Liver (tissue), 9 donors: Measurements from ENCODE around the gene MTCP1. TPM values are rescaled to one million over a fixed set of nuclear protein-coding genes. Genes with fewer than 3 reads are reported as not detected.

Source experiments
- DNase-seq: peaks from one replicate; pipeline ENCODE4 v3.0.0-alpha.2; 2017; ENCODE audit warnings: low spot score
- H3K27ac ChIP-seq, 2 donors: one replicate each; pipeline ENCODE4 v1.7.0; 2013; ENCODE audit warnings: inconsistent platforms in 2 of 2, low read length in 2 of 2, control low read depth in 1 of 2, low read depth in 1 of 2, mild to moderate bottlenecking in 1 of 2
- H3K27me3 ChIP-seq, 4 donors: one replicate each; pipeline versions ENCODE4 v1.6.1 to v1.7.0; 2013; ENCODE audit warnings: low read length in 3 of 4, inconsistent platforms in 1 of 4, mild to moderate bottlenecking in 1 of 4, moderate library complexity in 1 of 4; ENCODE audit not compliant: control insufficient read depth in 4 of 4, insufficient read depth in 4 of 4
- H3K36me3 ChIP-seq, 4 donors: one replicate each; pipeline versions ENCODE4 v1.6.1 to v1.7.0; 2013; ENCODE audit warnings: low read length in 3 of 4, mild to moderate bottlenecking in 3 of 4, low read depth in 1 of 4, moderate library complexity in 1 of 4; ENCODE audit not compliant: control insufficient read depth in 4 of 4, insufficient read depth in 3 of 4
- H3K4me1 ChIP-seq, 4 donors: one replicate each; pipeline versions ENCODE4 v1.6.1 to v1.7.0; 2013; ENCODE audit warnings: low read length in 3 of 4, mild to moderate bottlenecking in 3 of 4, moderate library complexity in 1 of 4; ENCODE audit not compliant: control insufficient read depth in 4 of 4, insufficient read depth in 4 of 4
- H3K4me3 ChIP-seq, 3 donors: one replicate each; pipeline versions ENCODE4 v1.6.1 to v1.7.0; 2013; ENCODE audit warnings: low read length in 3 of 3, control low read depth in 1 of 3, low read depth in 1 of 3, mild to moderate bottlenecking in 1 of 3
- H3K9ac ChIP-seq, 2 donors: one replicate each; pipeline ENCODE4 v1.7.0; 2013; ENCODE audit warnings: low read length in 2 of 2, mild to moderate bottlenecking in 2 of 2, moderate library complexity in 2 of 2, control low read depth in 1 of 2, low read depth in 1 of 2
- H3K9me3 ChIP-seq, 4 donors: one replicate each; pipeline versions ENCODE4 v1.6.1 to v1.7.0; 2013; ENCODE audit warnings: low read length in 3 of 4; ENCODE audit not compliant: control insufficient read depth in 4 of 4
- ATF3 ChIP-seq: IDR thresholded peaks from 2 replicates; pipeline ENCODE4 v1.6.1; 2016; ENCODE audit warnings: antibody characterized with exemption
- CTCF ChIP-seq: fragments of 150-350 bp; IDR thresholded peaks from 2 replicates; pipeline ENCODE4 v1.5.1; 2017; ENCODE audit warnings: improper control_type of control experiment, low read depth, low read length; ENCODE audit not compliant: missing input control
- EGR1 ChIP-seq, 2 donors: IDR thresholded peaks; 2 replicates each; pipeline ENCODE4 v1.6.1; 2016 to 2018; ENCODE audit warnings: antibody characterized with exemption in 2 of 2, low read depth in 2 of 2
- FOXA1 ChIP-seq: IDR thresholded peaks from 2 replicates; pipeline ENCODE4 v1.6.1; 2016; ENCODE audit warnings: antibody characterized with exemption
- FOXA2 ChIP-seq: IDR thresholded peaks from 2 replicates; pipeline ENCODE4 v1.6.1; 2016; ENCODE audit warnings: antibody characterized with exemption
- GABPA ChIP-seq, 2 donors: IDR thresholded peaks in 1 of 2; conservative IDR thresholded peaks in 1 of 2; 2 replicates each; pipeline ENCODE4 v1.6.1; 2016; ENCODE audit warnings: antibody characterized with exemption in 2 of 2, mild to moderate bottlenecking in 1 of 2, moderate library complexity in 1 of 2
- HNF4A ChIP-seq, 2 donors: conservative IDR thresholded peaks; 2 replicates each; pipeline ENCODE4 v1.6.1; 2016; ENCODE audit warnings: antibody characterized with exemption in 2 of 2, mild to moderate bottlenecking in 2 of 2
- HNF4G ChIP-seq: IDR thresholded peaks from 2 replicates; pipeline ENCODE4 v1.6.1; 2016; ENCODE audit warnings: antibody characterized with exemption
- JUND ChIP-seq, 2 donors: IDR thresholded peaks; 2 replicates each; pipeline ENCODE4 v1.6.1; 2016; ENCODE audit warnings: antibody characterized with exemption in 2 of 2
- MAX ChIP-seq: IDR thresholded peaks from 2 replicates; pipeline ENCODE4 v1.6.1; 2016; ENCODE audit warnings: antibody characterized with exemption
- NR2F2 ChIP-seq: IDR thresholded peaks from 2 replicates; pipeline ENCODE4 v1.6.1; 2016; ENCODE audit warnings: antibody characterized with exemption
- RAD21 ChIP-seq, 2 donors: IDR thresholded peaks; 2 replicates each; pipeline ENCODE4 v1.6.1; 2016; ENCODE audit warnings: antibody characterized with exemption in 2 of 2, mild to moderate bottlenecking in 2 of 2
- RXRA ChIP-seq, 2 donors: IDR thresholded peaks; 2 replicates each; pipeline ENCODE4 v1.6.1; 2017 to 2018; ENCODE audit warnings: antibody characterized with exemption in 2 of 2, mild to moderate bottlenecking in 1 of 2
- SP1 ChIP-seq: IDR thresholded peaks from 2 replicates; pipeline ENCODE4 v1.6.1; 2018; ENCODE audit warnings: antibody characterized with exemption, mild to moderate bottlenecking
- TAF1 ChIP-seq: conservative IDR thresholded peaks from 2 replicates; pipeline ENCODE4 v1.6.1; 2016; ENCODE audit warnings: antibody characterized with exemption, mild to moderate bottlenecking
- YY1 ChIP-seq: IDR thresholded peaks from 2 replicates; pipeline ENCODE4 v1.6.1; 2016; ENCODE audit warnings: antibody characterized with exemption, mild to moderate bottlenecking
- WGBS: extraction: QIAGEN DNeasy Blood & Tissue Kit; methylation state at CpG from one replicate; pipeline ENCODE4 v1.1.7; 2013; 5-methylcytosine and 5-hydroxymethylcytosine counted together
- polyA plus RNA-seq, 2 donors: library from polyadenylated mRNA; stranded (reverse) in 1 of 2; unstranded in 1 of 2; fragments of 200-250 nt in 1 of 2; fragments of >200 nt in 1 of 2; fragmentation: Nextera tagmentation in 1 of 2; extraction: Ambion mirVana in 1 of 2; gene quantifications; one replicate each; pipeline versions ENCODE4 v1.2.1 to v1.2.3, GENCODE V29; 2013 to 2015
- total RNA-seq, 2 donors: library from RNA; depleted of rRNA; stranded (reverse); fragments of >200 nt; gene quantifications; one replicate each; pipeline ENCODE4 v1.2.3, GENCODE V29; 2014
- TF ChIP-seq, protein P1 (sequence below): IDR thresholded peaks from 2 replicates; pipeline ENCODE4 v1.6.1; 2016; ENCODE audit warnings: antibody characterized with exemption
- TF ChIP-seq, protein P2 (sequence below): IDR thresholded peaks from 2 replicates; pipeline ENCODE4 v1.6.1; 2016; ENCODE audit warnings: antibody characterized with exemption, mild to moderate bottlenecking
- donor health status: healthy.
- donor health status: healthy.
- donor health status: healthy.
- donor health status: healthy.
- donor health status: healthy.

The MTCP1 gene
- total and polyA plus RNA-seq, 4 donors = 2.2 to 10.0 (median 5.2) TPM

GRCh38 chrX:155113097-155113496 lies 42.2 kb upstream of the MTCP1 start:
- Histone ChIP-seq H3K9ac (no peak overlapping the region), H3K4me3 (no peak overlapping the region), H3K27me3 (no peaks in the 10 kb centered on the region), H3K4me1 (no peaks in the 10 kb centered on the region), H3K36me3 (peaks cover 0 to 2% (median 0%) of the 10 kb centered on the region in 4 donors), H3K9me3 (no peaks in the 10 kb centered on the region), H3K27ac (no peak overlapping the region)
- TF ChIP-seq HNF4A (conservative IDR thresholded peaks at IDR 0.05) (no peak), RXRA (IDR thresholded peaks at IDR 0.05) (no peak), MAX (no peak), FOXA1 (no peak), JUND (IDR thresholded peaks at IDR 0.05) (no peak), RAD21 (IDR thresholded peaks at IDR 0.05) (no peak), YY1 (no peak), FOXA2 (no peak), NR2F2 (no peak), SP1 (no peak)
- TF ChIP-seq, protein P1, sequence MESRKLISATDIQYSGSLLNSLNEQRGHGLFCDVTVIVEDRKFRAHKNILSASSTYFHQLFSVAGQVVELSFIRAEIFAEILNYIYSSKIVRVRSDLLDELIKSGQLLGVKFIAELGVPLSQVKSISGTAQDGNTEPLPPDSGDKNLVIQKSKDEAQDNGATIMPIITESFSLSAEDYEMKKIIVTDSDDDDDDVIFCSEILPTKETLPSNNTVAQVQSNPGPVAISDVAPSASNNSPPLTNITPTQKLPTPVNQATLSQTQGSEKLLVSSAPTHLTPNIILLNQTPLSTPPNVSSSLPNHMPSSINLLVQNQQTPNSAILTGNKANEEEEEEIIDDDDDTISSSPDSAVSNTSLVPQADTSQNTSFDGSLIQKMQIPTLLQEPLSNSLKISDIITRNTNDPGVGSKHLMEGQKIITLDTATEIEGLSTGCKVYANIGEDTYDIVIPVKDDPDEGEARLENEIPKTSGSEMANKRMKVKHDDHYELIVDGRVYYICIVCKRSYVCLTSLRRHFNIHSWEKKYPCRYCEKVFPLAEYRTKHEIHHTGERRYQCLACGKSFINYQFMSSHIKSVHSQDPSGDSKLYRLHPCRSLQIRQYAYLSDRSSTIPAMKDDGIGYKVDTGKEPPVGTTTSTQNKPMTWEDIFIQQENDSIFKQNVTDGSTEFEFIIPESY = no peak
- 100% methylated on average over 4 of the region's 4 CpGs for WGBS
- DNase-seq = no peak

- 98% methylated on average over 3 of the region's 3 CpGs for WGBS
- H3K4me1 ChIP-seq = no peaks in the 10 kb centered on the region
- TF ChIP-seq HNF4A (conservative IDR thresholded peaks at IDR 0.05) = no peak
- TF ChIP-seq SP1 = no peak
- TF ChIP-seq EGR1 (IDR thresholded peaks at IDR 0.05; ENCODE audit: low read depth in 2 of 2) = no peak
- TF ChIP-seq HNF4G = no peak
- no peak for TF ChIP-seq TAF1
- TF ChIP-seq FOXA1 = no peak
- TF ChIP-seq YY1 = no peak
- TF ChIP-seq, protein P1 = no peak
- TF ChIP-seq FOXA2 = no peak
- TF ChIP-seq, protein P2, sequence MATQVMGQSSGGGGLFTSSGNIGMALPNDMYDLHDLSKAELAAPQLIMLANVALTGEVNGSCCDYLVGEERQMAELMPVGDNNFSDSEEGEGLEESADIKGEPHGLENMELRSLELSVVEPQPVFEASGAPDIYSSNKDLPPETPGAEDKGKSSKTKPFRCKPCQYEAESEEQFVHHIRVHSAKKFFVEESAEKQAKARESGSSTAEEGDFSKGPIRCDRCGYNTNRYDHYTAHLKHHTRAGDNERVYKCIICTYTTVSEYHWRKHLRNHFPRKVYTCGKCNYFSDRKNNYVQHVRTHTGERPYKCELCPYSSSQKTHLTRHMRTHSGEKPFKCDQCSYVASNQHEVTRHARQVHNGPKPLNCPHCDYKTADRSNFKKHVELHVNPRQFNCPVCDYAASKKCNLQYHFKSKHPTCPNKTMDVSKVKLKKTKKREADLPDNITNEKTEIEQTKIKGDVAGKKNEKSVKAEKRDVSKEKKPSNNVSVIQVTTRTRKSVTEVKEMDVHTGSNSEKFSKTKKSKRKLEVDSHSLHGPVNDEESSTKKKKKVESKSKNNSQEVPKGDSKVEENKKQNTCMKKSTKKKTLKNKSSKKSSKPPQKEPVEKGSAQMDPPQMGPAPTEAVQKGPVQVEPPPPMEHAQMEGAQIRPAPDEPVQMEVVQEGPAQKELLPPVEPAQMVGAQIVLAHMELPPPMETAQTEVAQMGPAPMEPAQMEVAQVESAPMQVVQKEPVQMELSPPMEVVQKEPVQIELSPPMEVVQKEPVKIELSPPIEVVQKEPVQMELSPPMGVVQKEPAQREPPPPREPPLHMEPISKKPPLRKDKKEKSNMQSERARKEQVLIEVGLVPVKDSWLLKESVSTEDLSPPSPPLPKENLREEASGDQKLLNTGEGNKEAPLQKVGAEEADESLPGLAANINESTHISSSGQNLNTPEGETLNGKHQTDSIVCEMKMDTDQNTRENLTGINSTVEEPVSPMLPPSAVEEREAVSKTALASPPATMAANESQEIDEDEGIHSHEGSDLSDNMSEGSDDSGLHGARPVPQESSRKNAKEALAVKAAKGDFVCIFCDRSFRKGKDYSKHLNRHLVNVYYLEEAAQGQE = no peak
- no peak for TF ChIP-seq NR2F2
- no peak for TF ChIP-seq RAD21 (IDR thresholded peaks at IDR 0.05)
- no peak for TF ChIP-seq CTCF
- no peak for TF ChIP-seq JUND (IDR thresholded peaks at IDR 0.05)
- TF ChIP-seq RXRA (IDR thresholded peaks at IDR 0.05) = no peak
- TF ChIP-seq MAX = no peak
- TF ChIP-seq ATF3 = no peak
- TF ChIP-seq GABPA (IDR thresholded peaks at IDR 0.05 in 1 of 2, conservative IDR thresholded peaks at IDR 0.05 in 1 of 2) = no peak
- H3K9me3 ChIP-seq = no peaks in the 10 kb centered on the region
- no peak for DNase-seq
- peaks cover 0 to 2% (median 0%) of the 10 kb centered on the region in 4 donors for H3K36me3 ChIP-seq
- H3K27ac ChIP-seq = no peak overlapping the region
- H3K27me3 ChIP-seq = no peaks in the 10 kb centered on the region
- no peak overlapping the region for H3K9ac ChIP-seq
- H3K4me3 ChIP-seq = no peak overlapping the region
Observed at GRCh38 chrX:155112171-155112570, 41.2 kb upstream of the MTCP1 start.
